Esophagus squamous epithelium (tissue), 4 donors: ENCODE measurements around the gene CIB2.

Experiments used
- POLR2A ChIP-seq, 4 donors: fragments of 450-650 bp; IDR thresholded peaks; one replicate each; pipeline ENCODE4 v1.6.1; 2017; ENCODE audit warnings: antibody characterized with exemption in 4 of 4, mild to moderate bottlenecking in 4 of 4, moderate library complexity in 3 of 4
- TF ChIP-seq, protein P1 (sequence below), 6 experiments: fragments of 450-650 bp in 4 of 6; fragments of 200-600 bp in 2 of 6; sonication (generic) in 2 of 6; IDR thresholded peaks; one replicate each; pipeline ENCODE4 v1.5.1; 2016 to 2019; ENCODE audit warnings: antibody characterized with exemption in 6 of 6, mild to moderate bottlenecking in 4 of 6, moderate library complexity in 4 of 6

DNA sequence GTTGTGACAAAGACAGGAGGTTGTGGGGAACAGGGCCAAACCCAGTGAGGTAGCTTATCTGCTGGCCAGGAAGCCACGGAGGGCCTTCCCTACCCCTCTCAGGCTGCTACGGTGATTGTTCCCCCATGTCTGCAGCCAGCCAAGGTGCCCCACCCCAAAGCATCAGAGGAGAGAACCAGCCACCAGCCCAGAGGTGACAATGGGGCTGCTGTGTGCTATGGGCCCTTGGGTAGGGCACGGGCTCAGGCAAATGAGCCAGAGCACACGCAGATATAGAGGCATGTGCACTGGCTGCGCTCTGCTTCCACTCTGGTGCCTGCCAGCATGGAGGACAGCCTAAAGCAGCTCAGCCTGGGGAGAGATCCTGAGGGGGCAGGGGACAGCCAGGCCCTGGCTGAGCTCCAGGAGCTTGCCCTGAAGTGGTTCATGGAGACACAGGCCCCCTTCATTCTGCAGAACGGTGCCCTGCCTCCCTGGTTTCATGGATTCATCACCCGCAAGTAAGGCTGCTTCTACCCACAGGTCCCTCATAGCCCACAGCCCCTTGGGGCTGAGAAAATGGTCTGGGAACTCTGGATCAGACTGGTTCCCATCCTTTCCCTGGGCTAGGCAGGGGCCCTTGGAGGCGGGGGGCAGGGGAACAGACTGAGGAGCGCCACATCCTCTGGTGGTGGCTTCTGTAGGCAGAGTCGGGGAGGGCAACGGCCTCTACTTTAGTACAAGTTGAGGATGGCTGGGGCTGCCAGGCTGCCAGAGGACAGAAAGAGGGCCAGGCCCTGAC lies 38.8 kb downstream of the CIB2 start, which contains the start of gene SH2D7:
- TF ChIP-seq, protein P1, sequence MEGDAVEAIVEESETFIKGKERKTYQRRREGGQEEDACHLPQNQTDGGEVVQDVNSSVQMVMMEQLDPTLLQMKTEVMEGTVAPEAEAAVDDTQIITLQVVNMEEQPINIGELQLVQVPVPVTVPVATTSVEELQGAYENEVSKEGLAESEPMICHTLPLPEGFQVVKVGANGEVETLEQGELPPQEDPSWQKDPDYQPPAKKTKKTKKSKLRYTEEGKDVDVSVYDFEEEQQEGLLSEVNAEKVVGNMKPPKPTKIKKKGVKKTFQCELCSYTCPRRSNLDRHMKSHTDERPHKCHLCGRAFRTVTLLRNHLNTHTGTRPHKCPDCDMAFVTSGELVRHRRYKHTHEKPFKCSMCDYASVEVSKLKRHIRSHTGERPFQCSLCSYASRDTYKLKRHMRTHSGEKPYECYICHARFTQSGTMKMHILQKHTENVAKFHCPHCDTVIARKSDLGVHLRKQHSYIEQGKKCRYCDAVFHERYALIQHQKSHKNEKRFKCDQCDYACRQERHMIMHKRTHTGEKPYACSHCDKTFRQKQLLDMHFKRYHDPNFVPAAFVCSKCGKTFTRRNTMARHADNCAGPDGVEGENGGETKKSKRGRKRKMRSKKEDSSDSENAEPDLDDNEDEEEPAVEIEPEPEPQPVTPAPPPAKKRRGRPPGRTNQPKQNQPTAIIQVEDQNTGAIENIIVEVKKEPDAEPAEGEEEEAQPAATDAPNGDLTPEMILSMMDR (IDR thresholded peaks at IDR 0.05): no peak
- no peak for TF ChIP-seq POLR2A (IDR thresholded peaks at IDR 0.05)
